ENCODE measurements around the gene RHOBTB1. TPM values are rescaled to one million over a fixed set of nuclear protein-coding genes. Genes with fewer than 3 reads are reported as not detected.
"Not testable (repeated sequence)": the region's sequence is repeated elsewhere in the genome, so short reads cannot be mapped to it uniquely, and the experiment has no call there.

The RHOBTB1 gene
- total RNA-seq, 2 donors from 2014 or later = 6.6 to 6.8 TPM

DNA sequence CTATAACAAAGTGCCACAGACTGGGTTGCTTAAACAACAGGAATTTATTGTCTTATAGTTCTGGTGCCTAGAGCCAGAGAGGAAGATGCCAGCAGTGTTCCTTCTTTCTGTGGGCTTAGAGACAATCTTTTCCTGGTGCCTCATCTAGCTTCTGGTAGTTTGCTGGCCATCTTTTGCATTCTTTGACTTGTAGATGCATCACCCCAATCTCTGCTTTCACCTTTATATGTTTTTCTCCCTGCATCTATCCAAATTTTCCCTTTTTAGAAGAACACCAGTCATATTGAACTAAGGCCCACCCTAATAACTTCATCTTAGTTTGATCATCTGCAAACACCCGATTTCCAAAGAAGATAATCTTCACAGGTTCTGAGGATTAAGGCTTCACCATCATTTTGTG lies 98.9 kb downstream of the RHOBTB1 start:
- TF ChIP-seq, protein P1, sequence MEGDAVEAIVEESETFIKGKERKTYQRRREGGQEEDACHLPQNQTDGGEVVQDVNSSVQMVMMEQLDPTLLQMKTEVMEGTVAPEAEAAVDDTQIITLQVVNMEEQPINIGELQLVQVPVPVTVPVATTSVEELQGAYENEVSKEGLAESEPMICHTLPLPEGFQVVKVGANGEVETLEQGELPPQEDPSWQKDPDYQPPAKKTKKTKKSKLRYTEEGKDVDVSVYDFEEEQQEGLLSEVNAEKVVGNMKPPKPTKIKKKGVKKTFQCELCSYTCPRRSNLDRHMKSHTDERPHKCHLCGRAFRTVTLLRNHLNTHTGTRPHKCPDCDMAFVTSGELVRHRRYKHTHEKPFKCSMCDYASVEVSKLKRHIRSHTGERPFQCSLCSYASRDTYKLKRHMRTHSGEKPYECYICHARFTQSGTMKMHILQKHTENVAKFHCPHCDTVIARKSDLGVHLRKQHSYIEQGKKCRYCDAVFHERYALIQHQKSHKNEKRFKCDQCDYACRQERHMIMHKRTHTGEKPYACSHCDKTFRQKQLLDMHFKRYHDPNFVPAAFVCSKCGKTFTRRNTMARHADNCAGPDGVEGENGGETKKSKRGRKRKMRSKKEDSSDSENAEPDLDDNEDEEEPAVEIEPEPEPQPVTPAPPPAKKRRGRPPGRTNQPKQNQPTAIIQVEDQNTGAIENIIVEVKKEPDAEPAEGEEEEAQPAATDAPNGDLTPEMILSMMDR (conservative IDR thresholded peaks at IDR 0.05) = no peak
- DNase-seq = no peak
- Mint-ChIP-seq H3K27ac (no peak overlapping the region), H3K4me1 (no peaks in the 10 kb centered on the region), H3K36me3 (ENCODE audit: low read depth) (no peaks in the 10 kb centered on the region), H3K4me3 (no peak overlapping the region), H3K9me3 (peaks cover 2% of the 10 kb centered on the region), H3K27me3 (ENCODE audit: insufficient read depth) (peaks cover 6% of the 10 kb centered on the region)
- Histone ChIP-seq H3K27me3 (ENCODE audit: control insufficient read depth, insufficient read depth, low read length, poor library complexity, severe bottlenecking) (no peaks in the 10 kb centered on the region), H3K4me1 (ENCODE audit: control insufficient read depth, insufficient read depth, low read length) (no peaks in the 10 kb centered on the region), H3K27ac (ENCODE audit: low read depth, low read length) (no peak overlapping the region), H3K36me3 (ENCODE audit: control insufficient read depth, insufficient read depth, low read length) (no peaks in the 10 kb centered on the region), H3K9me3 (ENCODE audit: control insufficient read depth, low read length) (no peaks in the 10 kb centered on the region), H3K4me3 (ENCODE audit: low read length) (no peak overlapping the region), H3K9ac (ENCODE audit: extremely low read depth, low read length, poor library complexity, severe bottlenecking) (no peak overlapping the region)
- 80 to 90% methylated on average over 1 of the region's 1 CpG for WGBS, 2 experiments (ENCODE audit: insufficient coverage in 1 of 2, insufficient read length in 1 of 2)

DNA sequence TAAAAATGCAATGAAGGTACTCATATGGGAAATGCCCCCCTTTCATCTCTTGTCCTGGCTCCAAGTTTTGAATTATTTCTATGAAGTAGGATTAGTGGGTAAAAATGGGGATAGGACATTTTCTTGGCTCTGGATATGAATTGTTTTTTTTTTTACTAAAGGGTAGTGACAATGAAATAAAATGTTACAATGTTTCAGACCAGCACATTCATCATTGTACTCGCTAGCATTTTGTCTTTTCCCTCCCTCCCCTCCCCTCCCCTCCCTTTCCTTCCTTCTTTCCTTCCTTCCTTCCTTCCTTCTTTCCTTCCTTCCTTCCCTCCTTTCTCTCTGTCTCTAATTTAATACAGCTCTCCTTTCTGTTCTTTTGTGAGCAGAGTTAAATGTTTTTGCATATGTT lies 101.3 kb downstream of the RHOBTB1 start:
- DNase-seq = no peak
- H3K4me1 ChIP-seq (ENCODE audit: control insufficient read depth, insufficient read depth, low read length) = no peaks in the 10 kb centered on the region
- H3K27me3 ChIP-seq (ENCODE audit: control insufficient read depth, insufficient read depth, low read length, poor library complexity, severe bottlenecking) = no peaks in the 10 kb centered on the region
- H3K27ac Mint-ChIP-seq = no peak overlapping the region
- H3K27ac ChIP-seq (ENCODE audit: low read depth, low read length) = no peak overlapping the region
- no peaks in the 10 kb centered on the region for H3K9me3 ChIP-seq (ENCODE audit: control insufficient read depth, low read length)
- H3K36me3 Mint-ChIP-seq (ENCODE audit: low read depth) = no peaks in the 10 kb centered on the region
- no peaks in the 10 kb centered on the region for H3K27me3 Mint-ChIP-seq (ENCODE audit: insufficient read depth)
- no peak overlapping the region for H3K4me3 ChIP-seq (ENCODE audit: low read length)
- H3K9me3 Mint-ChIP-seq = no peaks in the 10 kb centered on the region
- TF ChIP-seq, protein P1 (conservative IDR thresholded peaks at IDR 0.05) = no peak
- no peak overlapping the region for H3K9ac ChIP-seq (ENCODE audit: extremely low read depth, low read length, poor library complexity, severe bottlenecking)
- H3K4me1 Mint-ChIP-seq = no peaks in the 10 kb centered on the region
- no peak overlapping the region for H3K4me3 Mint-ChIP-seq
- no peaks in the 10 kb centered on the region for H3K36me3 ChIP-seq (ENCODE audit: control insufficient read depth, insufficient read depth, low read length)
- WGBS, 2 experiments (ENCODE audit: insufficient coverage in 1 of 2, insufficient read length in 1 of 2) = 100% methylated on average over 1 of the region's 1 CpG; no CpG with 5 or more reads in 1 of the 2 experiments

DNA sequence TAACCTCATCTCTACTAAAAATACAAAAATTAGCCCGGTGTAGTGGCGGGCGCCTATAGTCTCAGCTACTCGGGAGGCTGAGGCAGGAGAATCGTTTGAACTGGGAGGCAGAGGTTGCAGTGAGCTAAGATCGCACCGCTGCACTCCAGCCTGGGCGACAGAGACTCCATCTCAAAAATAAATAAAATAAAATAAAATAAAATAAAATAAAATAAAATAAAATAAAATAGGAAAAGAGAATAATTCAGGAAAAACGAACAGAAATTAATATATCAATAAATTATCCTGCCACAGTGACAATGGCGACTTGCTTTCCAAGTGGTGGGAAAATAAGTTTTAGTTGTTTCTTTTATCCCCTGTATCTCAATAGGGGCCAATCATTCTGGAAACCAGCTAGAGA lies 102.8 kb downstream of the RHOBTB1 start:
- H3K36me3 Mint-ChIP-seq (ENCODE audit: low read depth); H3K27ac Mint-ChIP-seq; H3K4me1 ChIP-seq (ENCODE audit: control insufficient read depth, insufficient read depth, low read length); H3K9ac ChIP-seq (ENCODE audit: extremely low read depth, low read length, poor library complexity, severe bottlenecking); H3K36me3 ChIP-seq (ENCODE audit: control insufficient read depth, insufficient read depth, low read length); H3K9me3 Mint-ChIP-seq; H3K9me3 ChIP-seq (ENCODE audit: control insufficient read depth, low read length); H3K27me3 Mint-ChIP-seq (ENCODE audit: insufficient read depth); H3K4me3 ChIP-seq (ENCODE audit: low read length); H3K27ac ChIP-seq (ENCODE audit: low read depth, low read length); H3K27me3 ChIP-seq (ENCODE audit: control insufficient read depth, insufficient read depth, low read length, poor library complexity, severe bottlenecking); DNase-seq; H3K4me1 Mint-ChIP-seq; H3K4me3 Mint-ChIP-seq: not testable (repeated sequence)
- WGBS, 2 experiments (ENCODE audit: insufficient coverage in 1 of 2, insufficient read length in 1 of 2) = 80 to 93% methylated on average over 1 to 5 of the region's 10 CpGs

DNA sequence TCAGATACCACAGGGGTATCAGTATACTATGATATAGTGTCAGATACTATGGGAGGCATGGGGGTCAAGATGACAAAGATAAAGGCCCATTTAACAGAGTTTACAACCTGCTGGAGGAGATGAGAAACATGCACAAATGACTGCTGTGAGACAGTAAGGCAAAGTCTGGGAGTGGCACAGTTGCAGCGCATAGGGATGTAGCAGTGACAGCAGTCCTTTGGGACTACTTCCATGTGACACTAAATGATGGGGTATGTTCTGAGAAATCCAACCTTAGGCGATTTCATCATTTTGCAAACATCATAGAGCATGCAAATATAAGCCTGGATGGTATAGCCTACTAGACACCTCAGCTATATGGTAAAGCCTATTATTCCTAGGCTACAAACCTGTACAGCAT lies 108.9 kb downstream of the RHOBTB1 start:
- Mint-ChIP-seq H3K9me3 (no peaks in the 10 kb centered on the region), H3K27ac (no peak overlapping the region), H3K4me1 (no peaks in the 10 kb centered on the region), H3K27me3 (ENCODE audit: insufficient read depth) (no peaks in the 10 kb centered on the region), H3K36me3 (ENCODE audit: low read depth) (no peaks in the 10 kb centered on the region), H3K4me3 (no peak overlapping the region)
- H3K27ac ChIP-seq (ENCODE audit: low read depth, low read length) = no peak overlapping the region
- H3K27me3 ChIP-seq (ENCODE audit: control insufficient read depth, insufficient read depth, low read length, poor library complexity, severe bottlenecking) = no peaks in the 10 kb centered on the region
- H3K4me3 ChIP-seq (ENCODE audit: low read length) = no peak overlapping the region
- no peaks in the 10 kb centered on the region for H3K9me3 ChIP-seq (ENCODE audit: control insufficient read depth, low read length)
- TF ChIP-seq, protein P1 (conservative IDR thresholded peaks at IDR 0.05) = no peak
- H3K9ac ChIP-seq (ENCODE audit: extremely low read depth, low read length, poor library complexity, severe bottlenecking) = no peak overlapping the region
- no peak for DNase-seq
- WGBS, 2 experiments (ENCODE audit: insufficient coverage in 1 of 2, insufficient read length in 1 of 2) = 91 to 100% methylated on average over 1 to 2 of the region's 2 CpGs
- H3K4me1 ChIP-seq (ENCODE audit: control insufficient read depth, insufficient read depth, low read length) = no peaks in the 10 kb centered on the region
- no peaks in the 10 kb centered on the region for H3K36me3 ChIP-seq (ENCODE audit: control insufficient read depth, insufficient read depth, low read length)

All from endodermal cell (in vitro differentiated cells).